Stimulated activated naive CD8-positive, alpha-beta T cell treated with anti-CD3 and anti-CD28 coated beads, Interleukin-15, amount 100 ng/mL, for 72 hours (primary cell): ENCODE results near the gene STK32A.
A peak's percentile ranks its signal among the peaks of the same experiment; 100 is the strongest.

Experiments
- ATAC-seq: fragments of 150-1000 bp; cut with Tn5 transposase; 2 replicates; pipeline ENCODE4 v1.10.0; 2021; ENCODE audit warnings: mild to moderate bottlenecking, moderate library complexity
- DNase-seq, 2 donors: peaks; one replicate each; pipeline ENCODE4 v3.0.0; 2021 to 2022
- H3K27ac Mint-ChIP-seq, 2 donors: one replicate each; pipeline ENCODE4 v1.8.0; 2022; ENCODE audit warnings: mild to moderate bottlenecking in 2 of 2, mixed read lengths in 2 of 2, moderate library complexity in 2 of 2
- H3K27me3 Mint-ChIP-seq: one replicate; pipeline ENCODE4 v1.8.0; 2022; ENCODE audit warnings: mixed read lengths
- H3K4me1 Mint-ChIP-seq: one replicate; pipeline ENCODE4 v1.8.0; 2022; ENCODE audit warnings: mild to moderate bottlenecking, mixed read lengths
- H3K4me3 Mint-ChIP-seq, 2 donors: one replicate each; pipeline ENCODE4 v1.8.0; 2022; ENCODE audit warnings: mild to moderate bottlenecking in 2 of 2, mixed read lengths in 2 of 2, moderate library complexity in 1 of 2
- H3K9me3 Mint-ChIP-seq, 2 donors: one replicate each; pipeline ENCODE4 v1.8.0; 2022; ENCODE audit warnings: mixed read lengths in 2 of 2

STK32A gene

GRCh38 chr5:147309621-147310020, 74.8 kb downstream of the STK32A start:
- no peaks in the 10 kb centered on the region for H3K4me1 Mint-ChIP-seq
- ATAC-seq: no peak
- no peak overlapping the region for H3K27ac Mint-ChIP-seq
- no peaks in the 10 kb centered on the region for H3K27me3 Mint-ChIP-seq
- no peak overlapping the region for H3K4me3 Mint-ChIP-seq
- peaks cover 0 to 4% of the 10 kb centered on the region in 2 donors for H3K9me3 Mint-ChIP-seq
- no peak for DNase-seq

- no peak overlapping the region for H3K27ac Mint-ChIP-seq
- no peak for DNase-seq
- H3K4me1 Mint-ChIP-seq: no peaks in the 10 kb centered on the region
- ATAC-seq: no peak
- no peak overlapping the region for H3K4me3 Mint-ChIP-seq
- H3K27me3 Mint-ChIP-seq: no peaks in the 10 kb centered on the region
- H3K9me3 Mint-ChIP-seq: peaks cover 0 to 4% of the 10 kb centered on the region in 2 donors
These were observed 75.4 kb downstream of the STK32A start for GRCh38 chr5:147310059-147310704.

- H3K27me3 Mint-ChIP-seq: no peaks in the 10 kb centered on the region
- H3K27ac Mint-ChIP-seq: no peak overlapping the region
- no peak for DNase-seq
These were observed 83.3 kb downstream of the STK32A start for GRCh38 chr5:147317978-147318684.

GRCh38 chr5:147321569-147321968, 86.7 kb downstream of the STK32A start:
- H3K27ac Mint-ChIP-seq: no peak overlapping the region
- no peak overlapping the region for H3K4me3 Mint-ChIP-seq
- no peak for ATAC-seq
- H3K9me3 Mint-ChIP-seq: no peaks in the 10 kb centered on the region
- DNase-seq: no peak
- no peaks in the 10 kb centered on the region for H3K4me1 Mint-ChIP-seq
- H3K27me3 Mint-ChIP-seq: no peaks in the 10 kb centered on the region

More at GRCh38 chr5:147317978-147318684, 83.3 kb downstream of the STK32A start:
- Mint-ChIP-seq H3K9me3 (no peaks in the 10 kb centered on the region), H3K4me1 (no peaks in the 10 kb centered on the region), H3K4me3 (no peak overlapping the region)
- ATAC-seq: no peak

- DNase-seq: no peak
- H3K27ac Mint-ChIP-seq: no peak overlapping the region
These were observed 92.6 kb downstream of the STK32A start for GRCh38 chr5:147327421-147327820.

GRCh38 chr5:147327905-147328304, 93.1 kb downstream of the STK32A start:
- H3K9me3 Mint-ChIP-seq: no peaks in the 10 kb centered on the region
- no peaks in the 10 kb centered on the region for H3K27me3 Mint-ChIP-seq
- no peak for DNase-seq
- H3K4me1 Mint-ChIP-seq: no peaks in the 10 kb centered on the region
- no peak for ATAC-seq
- H3K4me3 Mint-ChIP-seq: no peak overlapping the region
- no peak overlapping the region for H3K27ac Mint-ChIP-seq

More at GRCh38 chr5:147327421-147327820, 92.6 kb downstream of the STK32A start:
- Mint-ChIP-seq H3K27me3 (no peaks in the 10 kb centered on the region), H3K4me3 (no peak overlapping the region), H3K9me3 (no peaks in the 10 kb centered on the region), H3K4me1 (no peaks in the 10 kb centered on the region)
- no peak for ATAC-seq

- H3K27ac Mint-ChIP-seq: no peak overlapping the region
- H3K4me1 Mint-ChIP-seq: no peaks in the 10 kb centered on the region
- DNase-seq (no peak), ATAC-seq (no peak)
- H3K4me3 Mint-ChIP-seq: no peak overlapping the region
- H3K9me3 Mint-ChIP-seq: peaks cover 0 to 5% of the 10 kb centered on the region in 2 donors
- no peaks in the 10 kb centered on the region for H3K27me3 Mint-ChIP-seq
These were observed 97.8 kb downstream of the STK32A start for GRCh38 chr5:147332658-147333057.

- H3K9me3 Mint-ChIP-seq: peaks cover 5 to 10% of the 10 kb centered on the region in 2 donors
- ATAC-seq (no peak), DNase-seq (no peak)
- H3K27me3 Mint-ChIP-seq: no peaks in the 10 kb centered on the region
- no peaks in the 10 kb centered on the region for H3K4me1 Mint-ChIP-seq
- no peak overlapping the region for H3K4me3 Mint-ChIP-seq
- no peak overlapping the region for H3K27ac Mint-ChIP-seq
These were observed 102.0 kb downstream of the STK32A start for GRCh38 chr5:147336876-147337275.

- no peaks in the 10 kb centered on the region for H3K27me3 Mint-ChIP-seq
- H3K4me3 Mint-ChIP-seq: no peak overlapping the region
- no peak for ATAC-seq
- peaks cover 5 to 10% of the 10 kb centered on the region in 2 donors for H3K9me3 Mint-ChIP-seq
- H3K27ac Mint-ChIP-seq: no peak overlapping the region
- no peaks in the 10 kb centered on the region for H3K4me1 Mint-ChIP-seq
- no peak for DNase-seq
These were observed 104.5 kb downstream of the STK32A start for GRCh38 chr5:147339313-147339712.

- ATAC-seq (no peak), DNase-seq (no peak)
- Mint-ChIP-seq H3K27ac (no peak overlapping the region), H3K27me3 (no peaks in the 10 kb centered on the region), H3K4me3 (no peak overlapping the region), H3K4me1 (no peaks in the 10 kb centered on the region), H3K9me3 (peaks cover 0 to 10% of the 10 kb centered on the region in 2 donors)
These were observed 106.1 kb downstream of the STK32A start for GRCh38 chr5:147340941-147341340.

GRCh38 chr5:147341345-147341744, 106.5 kb downstream of the STK32A start:
- DNase-seq (no peak), ATAC-seq (no peak)
- no peaks in the 10 kb centered on the region for H3K4me1 Mint-ChIP-seq
- H3K9me3 Mint-ChIP-seq: peaks cover 0 to 10% of the 10 kb centered on the region in 2 donors
- no peaks in the 10 kb centered on the region for H3K27me3 Mint-ChIP-seq
- no peak overlapping the region for H3K4me3 Mint-ChIP-seq
- H3K27ac Mint-ChIP-seq: no peak overlapping the region

- no peaks in the 10 kb centered on the region for H3K4me1 Mint-ChIP-seq
- ATAC-seq: no peak
These were observed 110.0 kb downstream of the STK32A start for GRCh38 chr5:147344861-147345260.

GRCh38 chr5:147346006-147346561, 111.3 kb downstream of the STK32A start:
- Mint-ChIP-seq H3K9me3 (no peaks in the 10 kb centered on the region), H3K27ac (no peak overlapping the region), H3K27me3 (no peaks in the 10 kb centered on the region), H3K4me3 (no peak overlapping the region), H3K4me1 (no peaks in the 10 kb centered on the region)
- DNase-seq (no peak), ATAC-seq (no peak)

More at GRCh38 chr5:147344861-147345260, 110.0 kb downstream of the STK32A start:
- H3K9me3 Mint-ChIP-seq: no peaks in the 10 kb centered on the region
- DNase-seq: no peak
- H3K4me3 Mint-ChIP-seq: no peak overlapping the region
- no peaks in the 10 kb centered on the region for H3K27me3 Mint-ChIP-seq
- peak overlapping the region in 1 of 2 donors; percentile 51 for H3K27ac Mint-ChIP-seq

GRCh38 chr5:147348046-147348445, 113.2 kb downstream of the STK32A start:
- DNase-seq: no peak
- Mint-ChIP-seq H3K27me3 (no peaks in the 10 kb centered on the region), H3K27ac (no peak overlapping the region), H3K4me1 (no peaks in the 10 kb centered on the region), H3K4me3 (no peak overlapping the region), H3K9me3 (no peaks in the 10 kb centered on the region)
- ATAC-seq: no peak

- H3K27ac Mint-ChIP-seq: no peak overlapping the region
- ATAC-seq: no peak
- no peaks in the 10 kb centered on the region for H3K27me3 Mint-ChIP-seq
- no peak overlapping the region for H3K4me3 Mint-ChIP-seq
- no peaks in the 10 kb centered on the region for H3K9me3 Mint-ChIP-seq
- H3K4me1 Mint-ChIP-seq: no peaks in the 10 kb centered on the region
- no peak for DNase-seq
These were observed 113.6 kb downstream of the STK32A start for GRCh38 chr5:147348451-147348850.

- ATAC-seq (no peak), DNase-seq (no peak)
- H3K4me3 Mint-ChIP-seq: no peak overlapping the region
- no peaks in the 10 kb centered on the region for H3K27me3 Mint-ChIP-seq
- H3K4me1 Mint-ChIP-seq: no peaks in the 10 kb centered on the region
- H3K27ac Mint-ChIP-seq: no peak overlapping the region
- H3K9me3 Mint-ChIP-seq: no peaks in the 10 kb centered on the region
These were observed 114.4 kb downstream of the STK32A start for GRCh38 chr5:147349241-147349640.
